ENCODE results near the gene PRTFDC1.

GRCh38 chr10:24916365-24916764 lies 36.0 kb downstream of the PRTFDC1 start:
- TF ChIP-seq CTCF (IDR thresholded peaks at IDR 0.05; ENCODE audit: insufficient read depth, low read length) (no peak), POLR2AphosphoS5 (IDR thresholded peaks at IDR 0.05; ENCODE audit: low read depth) (no peak)
